Tibial nerve (tissue), 4 donors: ENCODE results near the gene PPP6C. TPM values are rescaled to one million over a fixed set of nuclear protein-coding genes. Genes with fewer than 3 reads are reported as not detected.

Experiments used
- DNase-seq, 2 donors: peaks; one replicate each; pipeline ENCODE4 v3.0.0-alpha.2; 2019; ENCODE audit warnings: low spot score in 2 of 2
- H3K27ac ChIP-seq, 4 donors: fragments of 200-600 bp; sonication (generic) in 3 of 4; one replicate each; pipeline ENCODE4 v1.5.1; 2017 to 2019; ENCODE audit warnings: mild to moderate bottlenecking in 1 of 4
- H3K27me3 ChIP-seq, 2 donors: fragments of 200-600 bp; sonication (generic) in 1 of 2; one replicate each; pipeline versions ENCODE4 v1.5.1 to v1.6.0; 2017 to 2019
- H3K36me3 ChIP-seq, 3 donors: fragments of 200-600 bp; sonication (generic); one replicate each; pipeline ENCODE4 v1.5.1; 2018 to 2019
- H3K4me1 ChIP-seq, 4 donors: fragments of 200-600 bp; sonication (generic) in 3 of 4; one replicate each; pipeline ENCODE4 v1.5.1; 2017 to 2019
- H3K4me3 ChIP-seq, 4 donors: fragments of 200-600 bp; sonication (generic) in 3 of 4; one replicate each; pipeline ENCODE4 v1.5.1; 2017 to 2019; ENCODE audit warnings: mild to moderate bottlenecking in 1 of 4, moderate library complexity in 1 of 4
- H3K9me3 ChIP-seq, 4 donors: fragments of 200-600 bp; sonication (generic) in 3 of 4; one replicate each; pipeline ENCODE4 v1.5.1; 2017 to 2019
- CTCF ChIP-seq, 5 experiments: fragments of 200-600 bp in 3 of 5; fragments of 450-650 bp in 2 of 5; sonication (generic) in 3 of 5; IDR thresholded peaks; one replicate each; pipeline ENCODE4 v1.5.1; 2016 to 2019; ENCODE audit warnings: antibody characterized with exemption in 5 of 5, mild to moderate bottlenecking in 3 of 5, moderate library complexity in 2 of 5
- EP300 ChIP-seq, 2 donors: sonication (generic); formaldehyde crosslinking; IDR thresholded peaks; one replicate each; pipeline ENCODE4 v1.6.1; 2017; ENCODE audit warnings: antibody characterized with exemption in 2 of 2, mild to moderate bottlenecking in 1 of 2
- POLR2A ChIP-seq, 2 donors: fragments of 450-650 bp; IDR thresholded peaks; one replicate each; pipeline ENCODE4 v1.6.1; 2017; ENCODE audit warnings: antibody characterized with exemption in 2 of 2, mild to moderate bottlenecking in 2 of 2, moderate library complexity in 2 of 2
- WGBS, 2 donors: methylation state at CpG; one replicate each; pipeline ENCODE4 v1.1.5; 2018; 5-methylcytosine and 5-hydroxymethylcytosine counted together
- total RNA-seq, 4 donors: library from RNA; depleted of rRNA; stranded (reverse); fragments of >200 nt; gene quantifications; one replicate each; pipeline ENCODE4 v1.1.0, GENCODE V29; 2016

The PPP6C gene
- total RNA-seq, 4 donors from 2014 or later, result 30.6 to 32.7 (median 31.6) TPM

DNA sequence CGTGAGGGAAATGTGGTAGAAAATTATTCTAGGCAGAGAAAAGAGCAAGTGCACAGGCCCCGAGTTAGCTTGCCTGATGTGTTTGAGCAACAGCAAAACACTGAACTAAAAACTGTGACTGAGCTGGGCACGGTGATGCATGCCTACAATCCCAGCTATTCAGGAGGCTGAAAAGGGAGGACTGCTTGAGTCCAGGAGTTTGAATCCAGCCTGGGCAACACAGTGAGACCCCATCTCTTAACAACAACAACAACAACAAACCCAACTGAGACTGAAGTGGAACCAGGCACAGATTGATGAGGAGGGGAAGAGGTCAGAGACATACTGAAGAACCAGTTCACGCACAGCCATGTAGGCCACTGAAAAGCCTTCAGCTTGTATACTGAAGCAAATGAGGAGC is 88.8 kb downstream of the PPP6C start:
- Histone ChIP-seq H3K27me3 (no peaks in the 10 kb centered on the region), H3K9me3 (no peaks in the 10 kb centered on the region), H3K27ac (no peak overlapping the region), H3K4me1 (peaks cover 0 to 14% (median 0%) of the 10 kb centered on the region in 4 donors), H3K4me3 (no peak overlapping the region), H3K36me3 (no peaks in the 10 kb centered on the region)
- no peak for DNase-seq
- TF ChIP-seq EP300 (IDR thresholded peaks at IDR 0.05), result no peak
- no peak for TF ChIP-seq CTCF (IDR thresholded peaks at IDR 0.05)
- no peak for TF ChIP-seq POLR2A (IDR thresholded peaks at IDR 0.05)
- WGBS, 2 donors, result 77 to 78% methylated on average over 4 of the region's 4 CpGs

GRCh38 chr9:125099816-125100215 is 89.8 kb downstream of the PPP6C start:
- H3K9me3 ChIP-seq, result no peaks in the 10 kb centered on the region
- WGBS, 2 donors, result 79 to 80% methylated on average over 3 of the region's 3 CpGs
- peaks cover 0 to 14% (median 0%) of the 10 kb centered on the region in 4 donors for H3K4me1 ChIP-seq
- H3K36me3 ChIP-seq, result no peaks in the 10 kb centered on the region
- no peak for DNase-seq
- TF ChIP-seq POLR2A (IDR thresholded peaks at IDR 0.05) (no peak), EP300 (IDR thresholded peaks at IDR 0.05) (no peak), CTCF (IDR thresholded peaks at IDR 0.05) (no peak)
- no peak overlapping the region for H3K4me3 ChIP-seq
- no peaks in the 10 kb centered on the region for H3K27me3 ChIP-seq
- H3K27ac ChIP-seq, result no peak overlapping the region

Other genes with a start within 250 kb of the PPP6C start
- 10 to 100 TPM; 23.5 to 44.4 (median 28.4) TPM for gene GOLGA1, start 248.7 kb downstream of the PPP6C start, total RNA-seq
- 10 to 100 TPM in 1 of 4 donors, 1 to 10 TPM in 3; 8.8 to 19.2 (median 9.4) TPM for gene SCAI, start 46.3 kb downstream of the PPP6C start, total RNA-seq
- 10 to 100 TPM; 10.7 to 25.5 (median 17.2) TPM for gene RABEPK, start 10.7 kb upstream of the PPP6C start, total RNA-seq
- 100 to 1,000 TPM in 1 of 4 donors, 10 to 100 TPM in 3; 59.0 to 140 (median 84.9) TPM for gene HSPA5, start 51.5 kb upstream of the PPP6C start, total RNA-seq
- 10 to 100 TPM; 56.8 to 66.6 (median 63.9) TPM for gene GAPVD1, start 72.0 kb upstream of the PPP6C start, total RNA-seq